Measurements from ENCODE around the gene EEFSEC.

- TF ChIP-seq EZH2phosphoT487 (IDR thresholded peaks at IDR 0.05; ENCODE audit: low read depth) (no peak), CTCF (IDR thresholded peaks at IDR 0.05; ENCODE audit: low read depth, low read length) (peak; percentile 62)
Observed at GRCh38 chr3:128426128-128426921, 273.0 kb downstream of the EEFSEC start.

Data from OCI-LY3 (cell line).